Measurements from ENCODE around the gene WDR38. TPM values are rescaled to one million over a fixed set of nuclear protein-coding genes. Genes with fewer than 3 reads are reported as not detected.

Gene WDR38
- total RNA-seq, 2 experiments from 2014 or later, result not detected

GRCh38 chr9:124809211-124809610 is 44.0 kb upstream of the WDR38 start:
- H3K27me3 Mint-ChIP-seq, result peaks cover 4% of the 10 kb centered on the region
- no peak overlapping the region for H3K4me3 Mint-ChIP-seq
- no peaks in the 10 kb centered on the region for H3K9me3 Mint-ChIP-seq
- DNase-seq, result no peak
- TF ChIP-seq CTCF (IDR thresholded peaks at IDR 0.05), result no peak
- CTCF ChIA-PET, result no interaction called here
- POLR2A ChIA-PET, result interaction anchor here (1.0 kb wide), 1 partner anchor 34 kb away, joined by 3 read pairs; no protein-coding TSS in a partner anchor
- ATAC-seq, result no peak
- intact Hi-C loops (cut with micrococcal nuclease), result no loop called here
- no peaks in the 10 kb centered on the region for H3K36me3 Mint-ChIP-seq (ENCODE audit: low read depth)
- H3K4me1 Mint-ChIP-seq (ENCODE audit: low read depth), result no peaks in the 10 kb centered on the region
- H3K27ac Mint-ChIP-seq, result no peak overlapping the region

GRCh38 chr9:124809741-124810500 is 43.3 kb upstream of the WDR38 start:
- DNase-seq (no peak), ATAC-seq (no peak)
- TF ChIP-seq CTCF (IDR thresholded peaks at IDR 0.05), result no peak
- intact Hi-C loops (cut with micrococcal nuclease), result no loop called here
- Mint-ChIP-seq H3K27me3 (peaks cover 3% of the 10 kb centered on the region), H3K4me3 (no peak overlapping the region), H3K36me3 (ENCODE audit: low read depth) (no peaks in the 10 kb centered on the region), H3K4me1 (ENCODE audit: low read depth) (no peaks in the 10 kb centered on the region), H3K9me3 (no peaks in the 10 kb centered on the region), H3K27ac (no peak overlapping the region)
- ChIA-PET POLR2A (no interaction called here), CTCF (no interaction called here)

- H3K9me3 Mint-ChIP-seq, result no peaks in the 10 kb centered on the region
- H3K36me3 Mint-ChIP-seq (ENCODE audit: low read depth), result no peaks in the 10 kb centered on the region
- POLR2A ChIA-PET, result no interaction called here
These were observed 42.5 kb upstream of the WDR38 start for GRCh38 chr9:124810663-124811355.

DNA sequence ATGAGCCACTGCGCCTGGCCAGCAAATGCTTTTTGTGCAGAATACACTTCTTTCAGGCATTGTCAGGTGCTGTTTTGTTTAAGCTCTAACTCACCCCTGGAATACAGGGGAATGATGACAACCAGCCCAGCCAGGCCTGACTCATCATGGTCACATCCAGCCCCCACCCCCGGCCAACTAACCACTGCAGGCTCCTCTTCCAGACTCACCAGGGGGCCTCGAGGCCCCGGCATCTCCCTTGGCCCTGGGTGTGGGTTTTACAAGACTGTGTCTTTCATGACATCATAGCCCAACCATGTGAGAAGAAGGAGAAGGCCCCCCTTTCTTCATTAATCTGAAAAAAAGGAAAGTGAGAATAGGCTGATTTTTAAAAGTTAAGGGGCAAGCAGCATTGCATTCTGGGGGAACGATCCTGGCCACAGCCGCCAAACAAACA is 40.8 kb upstream of the WDR38 start:
- TF ChIP-seq CTCF (IDR thresholded peaks at IDR 0.05), result no peak
- ChIA-PET CTCF (interaction anchor here (0.8 to 1.6 kb wide), 4 partner anchors 23 to 38 kb away, joined by 3 to 5 read pairs (median 3); no protein-coding TSS in a partner anchor), POLR2A (no interaction called here)
- peak; percentile 47 for DNase-seq
- intact Hi-C loops (cut with micrococcal nuclease), result no loop called here
- Mint-ChIP-seq H3K4me3 (no peak overlapping the region), H3K36me3 (ENCODE audit: low read depth) (no peaks in the 10 kb centered on the region), H3K27ac (no peak overlapping the region), H3K4me1 (ENCODE audit: low read depth) (no peaks in the 10 kb centered on the region), H3K27me3 (peaks cover 4% of the 10 kb centered on the region), H3K9me3 (no peaks in the 10 kb centered on the region)
- ATAC-seq, result peak; percentile 64

More at GRCh38 chr9:124810663-124811355, 42.5 kb upstream of the WDR38 start:
- ATAC-seq (no peak), DNase-seq (no peak)
- no peaks in the 10 kb centered on the region for H3K4me1 Mint-ChIP-seq (ENCODE audit: low read depth)
- peaks cover 2% of the 10 kb centered on the region for H3K27me3 Mint-ChIP-seq
- H3K27ac Mint-ChIP-seq, result no peak overlapping the region
- H3K4me3 Mint-ChIP-seq, result no peak overlapping the region
- CTCF ChIA-PET, result no interaction called here
- TF ChIP-seq CTCF (IDR thresholded peaks at IDR 0.05), result no peak
- intact Hi-C loops (cut with micrococcal nuclease), result no loop called here

GRCh38 chr9:124813041-124813440 is 40.2 kb upstream of the WDR38 start:
- Mint-ChIP-seq H3K36me3 (ENCODE audit: low read depth) (no peaks in the 10 kb centered on the region), H3K4me1 (ENCODE audit: low read depth) (peaks cover 1% of the 10 kb centered on the region), H3K9me3 (no peaks in the 10 kb centered on the region), H3K27ac (no peak overlapping the region), H3K27me3 (peaks cover 4% of the 10 kb centered on the region), H3K4me3 (no peak overlapping the region)
- ATAC-seq, result no peak
- no peak for DNase-seq
- POLR2A ChIA-PET, result no interaction called here
- intact Hi-C loops (cut with micrococcal nuclease), result no loop called here
- TF ChIP-seq CTCF (IDR thresholded peaks at IDR 0.05), result no peak
- CTCF ChIA-PET, result interaction anchor here (1.3 to 1.6 kb wide), 4 partner anchors 24 to 39 kb away, joined by 3 to 5 read pairs (median 3); partner anchors contain the start of gene OLFML2A
